Dendritic cell treated with granulocyte-macrophage colony-stimulating factor and Interleukin-4, amounts not matched to agents 40 ng/mL and 50 ng/mL, for 4 days (primary cell): Measurements from ENCODE around the gene ARSA.
A peak's percentile ranks its signal among the peaks of the same experiment; 100 is the strongest.
"Not testable (repeated sequence)": the region's sequence is repeated elsewhere in the genome, so short reads cannot be mapped to it uniquely, and the experiment has no call there.

ENCODE experiments used
- H3K27ac Mint-ChIP-seq: one replicate; pipeline ENCODE4 v1.8.0; 2022; ENCODE audit warnings: mild to moderate bottlenecking, mixed read lengths
- H3K27me3 Mint-ChIP-seq: one replicate; pipeline ENCODE4 v1.8.0; 2022; ENCODE audit warnings: mild to moderate bottlenecking, mixed read lengths
- H3K36me3 Mint-ChIP-seq: one replicate; pipeline ENCODE4 v1.8.0; 2022; ENCODE audit warnings: low read depth, mixed read lengths
- H3K4me1 Mint-ChIP-seq: one replicate; pipeline ENCODE4 v1.8.0; 2022; ENCODE audit warnings: low read depth, mixed read lengths
- H3K4me3 Mint-ChIP-seq: one replicate; pipeline ENCODE4 v1.8.0; 2022; ENCODE audit warnings: mild to moderate bottlenecking, moderate library complexity, mixed read lengths
- H3K9me3 Mint-ChIP-seq: one replicate; pipeline ENCODE4 v1.8.0; 2022; ENCODE audit warnings: mixed read lengths
- intact Hi-C: fragments of 100-400 bp; cut with micrococcal nuclease; formaldehyde crosslinking; loops from one replicate; pipeline ENCODE4 v1.15.0; 2022

The ARSA gene

GRCh38 chr22:50640296-50640695, 12.3 kb upstream of the ARSA start:
- H3K27ac Mint-ChIP-seq, H3K27me3 Mint-ChIP-seq, H3K9me3 Mint-ChIP-seq, H3K4me3 Mint-ChIP-seq, H3K36me3 Mint-ChIP-seq, intact Hi-C loops: not testable (repeated sequence)
- peaks cover 11% of the 10 kb centered on the region for H3K4me1 Mint-ChIP-seq

GRCh38 chr22:50635591-50635990, 7.6 kb upstream of the ARSA start:
- H3K36me3 Mint-ChIP-seq, result no peaks in the 10 kb centered on the region
- no peak overlapping the region for H3K4me3 Mint-ChIP-seq
- no peaks in the 10 kb centered on the region for H3K27me3 Mint-ChIP-seq
- no peaks in the 10 kb centered on the region for H3K9me3 Mint-ChIP-seq
- H3K27ac Mint-ChIP-seq, result no peak overlapping the region
- intact Hi-C loops, result no loop called here
- no peaks in the 10 kb centered on the region for H3K4me1 Mint-ChIP-seq

GRCh38 chr22:50633771-50634170, 5.8 kb upstream of the ARSA start:
- Mint-ChIP-seq H3K27me3 (peaks cover under 1% of the 10 kb centered on the region), H3K4me3 (no peak overlapping the region), H3K9me3 (no peaks in the 10 kb centered on the region), H3K36me3 (no peaks in the 10 kb centered on the region), H3K4me1 (peaks cover 8% of the 10 kb centered on the region), H3K27ac (no peak overlapping the region)
- intact Hi-C loops, result no loop called here

- Mint-ChIP-seq H3K27ac (no peak overlapping the region), H3K4me3 (no peak overlapping the region), H3K4me1 (peaks cover 15% of the 10 kb centered on the region)
These were observed 5.1 kb upstream of the ARSA start for GRCh38 chr22:50633086-50633485.

GRCh38 chr22:50630376-50630775, 2.4 kb upstream of the ARSA start:
- Mint-ChIP-seq H3K4me1 (peaks cover 31% of the 10 kb centered on the region), H3K4me3 (no peak overlapping the region), H3K36me3 (peaks cover 26% of the 10 kb centered on the region), H3K27ac (no peak overlapping the region), H3K27me3 (peaks cover 1% of the 10 kb centered on the region), H3K9me3 (no peaks in the 10 kb centered on the region)
- intact Hi-C loops, result no loop called here

More at GRCh38 chr22:50633086-50633485, 5.1 kb upstream of the ARSA start:
- H3K36me3 Mint-ChIP-seq, result peaks cover 4% of the 10 kb centered on the region
- intact Hi-C loops, result no loop called here
- peaks cover 1% of the 10 kb centered on the region for H3K27me3 Mint-ChIP-seq
- no peaks in the 10 kb centered on the region for H3K9me3 Mint-ChIP-seq

GRCh38 chr22:50628543-50629134, 687 bp upstream of the ARSA start:
- Mint-ChIP-seq H3K27ac (peak overlapping the region; percentile 87), H3K36me3 (peaks cover 41% of the 10 kb centered on the region), H3K27me3 (peaks cover 1% of the 10 kb centered on the region), H3K9me3 (no peaks in the 10 kb centered on the region), H3K4me3 (peak overlapping the region; percentile 73), H3K4me1 (peaks cover 31% of the 10 kb centered on the region)
- intact Hi-C loops, result loop anchor here (5.0 kb wide), 1 partner anchor 64 kb away; no protein-coding TSS in a partner anchor

GRCh38 chr22:50626850-50627641, 906 bp downstream of the ARSA start:
- Mint-ChIP-seq H3K4me3 (peak overlapping the region; percentile 73), H3K4me1 (peaks cover 43% of the 10 kb centered on the region), H3K27ac (peak overlapping the region; percentile 87), H3K9me3 (no peaks in the 10 kb centered on the region), H3K36me3 (peaks cover 41% of the 10 kb centered on the region), H3K27me3 (peaks cover 1% of the 10 kb centered on the region)
- intact Hi-C loops, result loop anchor here (5.0 kb wide), 1 partner anchor 65 kb away; no protein-coding TSS in a partner anchor

- Mint-ChIP-seq H3K4me1 (peaks cover 50% of the 10 kb centered on the region), H3K27me3 (peaks cover 3% of the 10 kb centered on the region), H3K9me3 (no peaks in the 10 kb centered on the region), H3K4me3 (peak overlapping the region; percentile 17), H3K36me3 (peaks cover 41% of the 10 kb centered on the region), H3K27ac (peak overlapping the region; percentile 87)
- intact Hi-C loops, result loop anchor here (5.0 kb wide), 1 partner anchor 66 kb away; no protein-coding TSS in a partner anchor
These were observed 1.6 kb downstream of the ARSA start for GRCh38 chr22:50626314-50626849.

GRCh38 chr22:50625568-50626313, 2.2 kb downstream of the ARSA start:
- H3K9me3 Mint-ChIP-seq, result no peaks in the 10 kb centered on the region
- intact Hi-C loops, result loop anchor here (5.0 kb wide), 1 partner anchor 67 kb away; no protein-coding TSS in a partner anchor
- no peak overlapping the region for H3K4me3 Mint-ChIP-seq
- no peak overlapping the region for H3K27ac Mint-ChIP-seq
- peaks cover 7% of the 10 kb centered on the region for H3K27me3 Mint-ChIP-seq
- peaks cover 41% of the 10 kb centered on the region for H3K36me3 Mint-ChIP-seq
- peaks cover 57% of the 10 kb centered on the region for H3K4me1 Mint-ChIP-seq

- H3K27ac Mint-ChIP-seq, result no peak overlapping the region
- H3K4me3 Mint-ChIP-seq, result no peak overlapping the region
These were observed 2.8 kb downstream of the ARSA start for GRCh38 chr22:50625131-50625567.

GRCh38 chr22:50624347-50625130, 3.4 kb downstream of the ARSA start:
- intact Hi-C loops, result loop anchor here (5.0 kb wide), 3 partner anchors 68 to 372 kb away; partner anchors contain the start of genes HDAC10 and SCO2
- Mint-ChIP-seq H3K4me3 (no peak overlapping the region), H3K27me3 (peaks cover 11% of the 10 kb centered on the region), H3K4me1 (peaks cover 60% of the 10 kb centered on the region), H3K27ac (no peak overlapping the region), H3K36me3 (peaks cover 41% of the 10 kb centered on the region), H3K9me3 (no peaks in the 10 kb centered on the region)

More at GRCh38 chr22:50625131-50625567, 2.8 kb downstream of the ARSA start:
- intact Hi-C loops, result loop anchor here (5.0 kb wide), 1 partner anchor 67 kb away; no protein-coding TSS in a partner anchor
- H3K4me1 Mint-ChIP-seq, result peaks cover 59% of the 10 kb centered on the region
- no peaks in the 10 kb centered on the region for H3K9me3 Mint-ChIP-seq
- H3K27me3 Mint-ChIP-seq, result peaks cover 7% of the 10 kb centered on the region
- H3K36me3 Mint-ChIP-seq, result peaks cover 41% of the 10 kb centered on the region

GRCh38 chr22:50622723-50623327, 5.1 kb downstream of the ARSA start:
- Mint-ChIP-seq H3K27me3 (peaks cover 14% of the 10 kb centered on the region), H3K4me3 (no peak overlapping the region), H3K9me3 (no peaks in the 10 kb centered on the region), H3K36me3 (peaks cover 34% of the 10 kb centered on the region), H3K4me1 (peaks cover 51% of the 10 kb centered on the region), H3K27ac (peak overlapping the region; percentile 81)
- intact Hi-C loops, result loop anchor here (5.0 kb wide), 2 partner anchors 96 to 371 kb away; partner anchors contain the start of genes HDAC10 and SCO2
